ENCODE results near the gene MYL7. TPM values are rescaled to one million over a fixed set of nuclear protein-coding genes. Genes with fewer than 3 reads are reported as not detected.

Gene MYL7
- total and polyA plus RNA-seq, 9 of the 15 experiments (the other 6 are each of a cell fraction or from before 2014, with no cell fraction given): not detected

- TF ChIP-seq, protein P1, sequence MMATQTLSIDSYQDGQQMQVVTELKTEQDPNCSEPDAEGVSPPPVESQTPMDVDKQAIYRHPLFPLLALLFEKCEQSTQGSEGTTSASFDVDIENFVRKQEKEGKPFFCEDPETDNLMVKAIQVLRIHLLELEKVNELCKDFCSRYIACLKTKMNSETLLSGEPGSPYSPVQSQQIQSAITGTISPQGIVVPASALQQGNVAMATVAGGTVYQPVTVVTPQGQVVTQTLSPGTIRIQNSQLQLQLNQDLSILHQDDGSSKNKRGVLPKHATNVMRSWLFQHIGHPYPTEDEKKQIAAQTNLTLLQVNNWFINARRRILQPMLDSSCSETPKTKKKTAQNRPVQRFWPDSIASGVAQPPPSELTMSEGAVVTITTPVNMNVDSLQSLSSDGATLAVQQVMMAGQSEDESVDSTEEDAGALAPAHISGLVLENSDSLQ (IDR thresholded peaks at IDR 0.05): no peak
- no peak for TF ChIP-seq DIDO1 (tag; IDR thresholded peaks at IDR 0.05; ENCODE audit: low read depth)
- TF ChIP-seq POLR2H (tag; IDR thresholded peaks at IDR 0.05; ENCODE audit: low read depth): no peak
- TF ChIP-seq ARID1B (IDR thresholded peaks at IDR 0.05): no peak
- 0 out of 2 replicates have a peak, but pooled peaks have one; percentile 60 for TF ChIP-seq CBFB (CRISPR knock-in tag; IDR thresholded peaks at IDR 0.05)
- TF ChIP-seq, protein P2, sequence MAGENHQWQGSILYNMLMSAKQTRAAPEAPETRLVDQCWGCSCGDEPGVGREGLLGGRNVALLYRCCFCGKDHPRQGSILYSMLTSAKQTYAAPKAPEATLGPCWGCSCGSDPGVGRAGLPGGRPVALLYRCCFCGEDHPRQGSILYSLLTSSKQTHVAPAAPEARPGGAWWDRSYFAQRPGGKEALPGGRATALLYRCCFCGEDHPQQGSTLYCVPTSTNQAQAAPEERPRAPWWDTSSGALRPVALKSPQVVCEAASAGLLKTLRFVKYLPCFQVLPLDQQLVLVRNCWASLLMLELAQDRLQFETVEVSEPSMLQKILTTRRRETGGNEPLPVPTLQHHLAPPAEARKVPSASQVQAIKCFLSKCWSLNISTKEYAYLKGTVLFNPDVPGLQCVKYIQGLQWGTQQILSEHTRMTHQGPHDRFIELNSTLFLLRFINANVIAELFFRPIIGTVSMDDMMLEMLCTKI (IDR thresholded peaks at IDR 0.05; ENCODE audit: partially characterized antibody): no peak
- TF ChIP-seq KLF16 (IDR thresholded peaks at IDR 0.05): no peak
- TF ChIP-seq, protein P3, sequence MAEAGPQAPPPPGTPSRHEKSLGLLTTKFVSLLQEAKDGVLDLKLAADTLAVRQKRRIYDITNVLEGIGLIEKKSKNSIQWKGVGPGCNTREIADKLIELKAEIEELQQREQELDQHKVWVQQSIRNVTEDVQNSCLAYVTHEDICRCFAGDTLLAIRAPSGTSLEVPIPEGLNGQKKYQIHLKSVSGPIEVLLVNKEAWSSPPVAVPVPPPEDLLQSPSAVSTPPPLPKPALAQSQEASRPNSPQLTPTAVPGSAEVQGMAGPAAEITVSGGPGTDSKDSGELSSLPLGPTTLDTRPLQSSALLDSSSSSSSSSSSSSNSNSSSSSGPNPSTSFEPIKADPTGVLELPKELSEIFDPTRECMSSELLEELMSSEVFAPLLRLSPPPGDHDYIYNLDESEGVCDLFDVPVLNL (CRISPR knock-in tag; IDR thresholded peaks at IDR 0.05; ENCODE audit: low read depth): no peak
- TF ChIP-seq TARDBP (IDR thresholded peaks at IDR 0.05): no peak
- TF ChIP-seq NFE2L1 (tag; IDR thresholded peaks at IDR 0.05; ENCODE audit: borderline replicate concordance, low read depth): no peak
- TF ChIP-seq NFIC (IDR thresholded peaks at IDR 0.05): no peak
- TF ChIP-seq ZNF318 (IDR thresholded peaks at IDR 0.05; ENCODE audit: borderline replicate concordance in 1 of 2, low read depth in 1 of 2): no peak
- TF ChIP-seq SRF (CRISPR knock-in tag; IDR thresholded peaks at IDR 0.05): no peak
- TF ChIP-seq TAF9B (IDR thresholded peaks at IDR 0.05; ENCODE audit: partially characterized antibody): no peak
Observed at GRCh38 chr7:44112231-44112996, 28.7 kb downstream of the MYL7 start (continued).
